Left kidney (tissue), 2 donors: ENCODE results near the gene PDE8B. TPM values are rescaled to one million over a fixed set of nuclear protein-coding genes. Genes with fewer than 3 reads are reported as not detected.

Experiments
- DNase-seq: peaks from one replicate; pipeline ENCODE4 v3.0.0-alpha.2; 2013
- polyA plus RNA-seq: library from polyadenylated mRNA; unstranded; fragments of 120-200 nt; gene quantifications from one replicate; pipeline ENCODE4 v1.2.1, GENCODE V29; 2013; ENCODE audit not compliant: insufficient read length

The PDE8B gene
- polyA plus RNA-seq, 1 donor, result 6.0 TPM

- DNase-seq, result no peak
Measured at GRCh38 chr5:77186652-77187370, 23.7 kb upstream of the PDE8B start.

- DNase-seq, result no peak
Measured at GRCh38 chr5:77189421-77189820, 21.1 kb upstream of the PDE8B start.

DNA sequence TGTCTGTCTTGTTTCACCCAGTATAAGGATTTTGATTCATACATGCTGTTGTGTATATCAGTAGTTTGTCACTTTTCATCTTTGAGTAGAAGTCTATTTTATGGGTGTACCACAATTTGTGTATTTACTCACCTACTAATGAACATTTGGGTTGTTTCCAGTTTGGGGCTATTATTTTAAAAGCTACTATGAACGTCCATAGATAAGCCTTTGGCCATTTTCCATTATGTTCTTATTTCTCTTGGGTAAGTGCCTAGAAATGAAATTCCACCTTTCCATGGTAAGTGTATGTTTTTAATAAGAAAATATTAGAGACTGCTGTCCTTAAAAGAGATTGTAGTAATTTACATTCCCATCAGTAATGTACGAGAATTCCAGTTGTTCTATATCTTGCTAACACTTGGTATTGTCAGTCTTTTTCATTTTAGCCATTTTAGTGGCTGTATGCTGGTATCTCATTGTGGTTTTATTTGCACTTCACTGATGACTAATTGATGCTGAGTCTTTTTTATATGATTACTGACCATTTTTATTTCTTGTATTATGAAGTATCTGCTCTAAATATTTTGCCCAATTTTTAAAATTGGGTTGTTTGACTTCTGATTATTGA, 17.9 kb upstream of the PDE8B start:
- DNase-seq, result no peak

- DNase-seq, result no peak
Measured at GRCh38 chr5:77194762-77195161, 15.7 kb upstream of the PDE8B start.

GRCh38 chr5:77197840-77198554, 12.5 kb upstream of the PDE8B start:
- no peak for DNase-seq

GRCh38 chr5:77200663-77201062, 9.8 kb upstream of the PDE8B start:
- no peak for DNase-seq

DNA sequence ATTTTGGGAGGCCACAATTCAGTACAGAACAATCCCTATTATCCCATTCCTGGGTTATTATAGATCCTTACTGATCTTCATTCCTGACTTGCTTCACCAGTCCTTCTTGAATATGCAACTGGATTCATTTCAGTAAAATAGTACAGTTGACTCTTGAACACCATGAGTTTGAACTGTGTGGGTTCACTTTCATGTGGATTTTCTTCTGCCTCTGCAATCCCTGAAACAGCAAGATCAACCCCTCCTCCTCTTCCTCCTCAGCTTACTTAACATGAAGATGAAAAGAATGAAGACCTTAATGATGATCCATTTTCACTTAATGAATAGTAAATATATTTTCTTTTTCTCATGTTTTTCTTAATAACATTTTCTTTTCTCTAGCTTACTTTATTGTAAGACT, 8.3 kb upstream of the PDE8B start:
- no peak for DNase-seq

GRCh38 chr5:77204967-77205366, 5.5 kb upstream of the PDE8B start:
- no peak for DNase-seq

DNA sequence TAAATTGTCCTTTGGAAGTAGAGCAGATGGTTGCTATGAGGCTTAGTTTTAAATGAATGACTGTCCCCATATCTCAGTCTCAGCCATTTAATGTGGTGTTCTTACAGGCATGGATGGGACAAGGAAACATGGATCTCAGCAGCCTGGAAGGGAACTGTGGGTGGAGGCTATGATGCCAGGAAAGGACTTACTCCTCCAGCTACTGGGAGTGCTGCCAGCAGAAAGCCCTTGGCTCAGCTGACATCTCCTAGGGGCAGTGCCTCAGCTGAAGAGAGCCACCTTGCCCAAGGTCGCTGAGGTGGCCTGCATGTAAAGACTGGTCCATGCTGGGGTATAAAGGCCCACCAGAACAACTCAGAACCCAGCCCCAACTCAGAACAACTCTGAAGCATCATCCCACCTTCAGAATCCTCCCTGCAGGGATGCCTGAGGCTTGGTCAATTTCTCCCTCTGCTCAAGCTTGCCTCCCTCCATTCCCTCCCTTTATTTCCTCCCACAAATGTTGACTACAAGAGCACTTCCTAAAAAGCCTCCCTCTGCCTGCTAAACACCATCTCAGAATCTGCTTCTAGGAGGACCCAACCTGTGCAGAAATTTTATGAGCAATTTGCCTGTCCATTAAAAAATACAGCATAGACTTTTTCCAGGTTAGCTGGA, 1.8 kb upstream of the PDE8B start:
- DNase-seq, result no peak

DNA sequence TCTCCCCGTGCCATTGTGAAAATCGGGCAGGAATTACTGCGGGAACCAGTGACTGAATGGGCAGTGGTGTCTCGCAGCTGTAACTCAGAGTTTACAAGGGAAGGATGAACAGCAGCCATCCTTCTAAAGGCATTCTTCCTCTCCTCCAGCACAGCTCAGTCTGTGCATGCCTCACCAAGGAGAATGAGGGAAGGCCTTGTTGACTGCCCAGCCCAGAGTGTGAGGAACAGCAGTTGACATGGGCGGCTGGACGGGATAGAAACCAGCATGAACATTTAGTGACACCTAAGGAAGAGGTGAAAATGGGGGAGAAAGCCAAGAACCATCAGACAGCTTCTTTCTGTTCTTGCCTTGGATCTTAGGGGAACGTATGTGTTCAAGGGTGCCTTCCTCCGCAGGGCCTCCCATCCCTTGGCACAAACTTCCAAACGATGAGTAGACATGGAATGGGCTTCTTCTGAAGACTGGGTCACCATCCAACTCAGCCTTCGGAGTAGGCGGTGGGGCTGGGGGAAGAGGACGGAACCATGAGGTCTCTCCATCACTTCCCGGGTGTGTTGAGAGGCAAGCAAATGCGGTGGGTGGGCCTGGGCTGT, 887 bp upstream of the PDE8B start:
- no peak for DNase-seq

- DNase-seq, result no peak
Measured at GRCh38 chr5:77210964-77211690, 647 bp downstream of the PDE8B start.

DNA sequence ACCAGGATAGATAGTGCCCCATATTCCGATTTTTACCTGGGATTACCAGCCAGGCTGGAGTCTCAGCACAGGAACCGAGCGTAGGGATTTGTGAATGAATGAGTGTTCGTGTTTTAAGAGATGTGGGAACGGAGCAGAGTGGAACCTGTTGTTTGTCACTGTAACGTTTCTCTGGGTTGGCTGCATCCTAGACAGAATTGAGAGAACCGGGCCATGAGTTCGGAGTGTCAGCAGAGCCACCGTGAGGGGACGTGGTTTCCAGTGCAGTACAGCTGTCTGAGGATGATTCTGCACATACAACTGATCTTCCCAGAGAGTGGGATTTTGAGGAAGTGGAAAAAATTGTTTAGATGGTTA, 1.2 kb downstream of the PDE8B start:
- no peak for DNase-seq

GRCh38 chr5:77213601-77214000, 3.1 kb downstream of the PDE8B start:
- no peak for DNase-seq

- no peak for DNase-seq
Measured at GRCh38 chr5:77214151-77214550, 3.7 kb downstream of the PDE8B start.

DNA sequence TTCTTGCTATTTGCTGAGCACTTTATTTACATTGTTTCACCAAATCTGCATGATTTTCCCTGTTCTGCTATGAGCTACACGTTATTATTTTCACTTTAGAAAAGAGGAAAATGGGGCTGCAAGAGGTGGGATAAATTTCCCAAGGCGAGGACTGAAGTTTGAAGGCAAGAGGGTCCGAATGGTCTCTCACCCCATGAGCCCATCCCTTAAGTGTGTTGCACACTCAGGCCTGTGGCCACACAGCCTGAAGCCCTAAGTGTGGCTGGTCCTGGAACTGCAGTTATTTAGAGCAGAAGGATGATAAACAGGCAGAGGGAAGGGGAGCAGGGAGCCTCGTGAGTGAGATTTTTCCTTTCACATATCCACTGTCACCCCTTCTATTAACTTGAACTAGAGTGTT, 7.8 kb downstream of the PDE8B start:
- DNase-seq, result no peak

DNA sequence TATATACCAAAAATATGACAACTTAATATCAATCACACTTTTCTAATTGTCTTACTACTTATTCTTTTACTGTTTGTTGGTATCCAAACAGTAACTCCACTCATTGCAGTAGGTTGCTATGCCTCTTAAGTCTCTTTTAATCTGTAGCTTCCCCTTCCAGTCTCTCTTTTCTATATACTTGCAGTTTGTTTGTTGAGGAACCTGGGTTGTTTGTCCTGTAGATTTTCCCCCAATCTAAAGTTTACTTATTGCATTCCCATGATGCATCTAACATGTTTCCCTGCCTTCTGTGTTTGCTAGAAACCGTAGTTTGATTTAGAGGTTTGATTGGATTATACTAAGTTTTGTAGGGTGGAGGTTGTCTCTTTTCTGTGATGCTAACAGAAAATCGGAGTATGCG, 10.6 kb downstream of the PDE8B start:
- no peak for DNase-seq

- no peak for DNase-seq
Measured at GRCh38 chr5:77222722-77223121, 12.2 kb downstream of the PDE8B start.

GRCh38 chr5:77223653-77224052, 13.2 kb downstream of the PDE8B start:
- DNase-seq, result no peak

GRCh38 chr5:77224672-77225355, 14.3 kb downstream of the PDE8B start:
- no peak for DNase-seq

DNA sequence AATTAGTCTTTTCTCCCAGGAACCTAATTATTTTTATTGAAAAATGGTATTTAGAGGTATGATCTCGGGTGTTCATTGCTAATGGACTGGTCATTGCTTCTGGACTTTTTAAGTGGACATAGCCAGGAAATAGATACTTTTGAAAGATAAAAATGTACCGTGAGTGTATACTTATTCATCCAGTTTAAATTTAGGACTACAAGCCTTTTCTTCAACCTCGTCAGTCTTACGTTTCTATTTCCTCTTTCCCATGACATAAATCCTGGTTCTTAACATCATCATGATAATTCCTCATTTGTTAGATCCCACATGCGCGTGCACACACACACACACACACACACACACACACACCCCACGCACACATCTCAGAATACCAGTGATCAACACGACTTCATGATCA, 15.1 kb downstream of the PDE8B start:
- no peak for DNase-seq

DNA sequence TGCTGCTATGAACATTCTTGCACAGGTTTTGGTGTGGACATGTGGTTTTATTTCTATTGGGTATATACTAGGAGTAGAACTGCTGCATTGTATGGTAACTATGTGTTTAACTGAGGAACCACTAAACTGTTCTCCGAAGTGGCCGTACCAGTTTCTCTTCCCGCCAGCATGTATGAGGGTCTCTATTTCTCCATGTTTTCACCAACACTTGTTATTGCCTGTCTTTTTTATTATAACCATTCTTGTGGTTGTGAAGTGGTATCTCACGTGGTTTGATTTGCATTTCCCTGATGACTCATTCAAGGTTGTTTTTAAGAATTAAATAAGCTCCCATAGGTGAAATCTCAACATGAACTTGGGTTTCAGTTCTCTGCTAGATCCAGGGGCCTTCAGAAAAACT, 19.4 kb downstream of the PDE8B start:
- DNase-seq, result no peak
